GM19397 (cell line): ENCODE data around the gene VTI1A.
"Not testable (repeated sequence)": the region's sequence is repeated elsewhere in the genome, so short reads cannot be mapped to it uniquely, and the experiment has no call there.

Experiments used
- ATAC-seq: cut with Tn5 transposase; IDR thresholded peaks from one replicate; pipeline ENCODE4 v1.9.1; 2021; ENCODE audit warnings: mild to moderate bottlenecking, moderate library complexity; ENCODE audit not compliant: unreplicated experiment

VTI1A gene

GRCh38 chr10:112539340-112539739 is 92.3 kb downstream of the VTI1A start:
- ATAC-seq = no peak

DNA sequence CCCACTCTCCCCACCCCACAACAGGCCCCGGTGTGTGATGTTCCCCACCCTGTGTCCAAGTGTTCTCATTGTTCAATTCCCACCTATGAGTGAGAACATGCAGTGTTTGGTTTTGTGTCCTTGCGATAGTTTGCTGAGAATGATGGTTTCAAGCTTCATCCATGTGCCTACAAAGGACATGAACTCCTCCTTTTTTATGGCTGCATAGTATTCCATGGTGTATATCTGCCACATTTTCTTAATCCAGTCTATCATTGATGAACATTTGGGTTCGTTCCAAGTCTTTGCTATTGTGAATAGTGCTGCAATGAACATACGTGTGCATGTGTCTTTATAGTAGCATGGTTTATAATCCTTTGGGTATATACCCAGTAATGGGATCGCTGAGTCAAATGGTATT is 95.8 kb downstream of the VTI1A start:
- not testable (repeated sequence) for ATAC-seq

DNA sequence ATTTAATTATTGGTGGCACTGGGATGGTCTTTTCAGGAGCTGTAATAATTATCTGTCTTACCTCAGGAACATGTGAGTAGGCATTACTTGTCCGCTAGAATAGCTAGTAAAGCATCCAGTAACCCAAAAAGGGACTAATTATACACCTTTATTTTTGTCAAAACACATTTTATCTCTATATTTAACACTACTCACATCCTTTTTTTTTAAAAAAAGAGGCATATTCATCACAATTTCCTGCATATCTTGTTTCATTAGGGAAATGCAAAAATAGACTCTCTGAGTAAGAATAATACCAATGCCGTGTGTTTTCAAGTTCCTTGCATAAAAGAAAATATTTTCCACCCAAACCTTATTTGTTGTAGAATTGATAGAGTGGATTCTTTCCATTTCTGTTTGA is 99.5 kb downstream of the VTI1A start:
- no peak for ATAC-seq

DNA sequence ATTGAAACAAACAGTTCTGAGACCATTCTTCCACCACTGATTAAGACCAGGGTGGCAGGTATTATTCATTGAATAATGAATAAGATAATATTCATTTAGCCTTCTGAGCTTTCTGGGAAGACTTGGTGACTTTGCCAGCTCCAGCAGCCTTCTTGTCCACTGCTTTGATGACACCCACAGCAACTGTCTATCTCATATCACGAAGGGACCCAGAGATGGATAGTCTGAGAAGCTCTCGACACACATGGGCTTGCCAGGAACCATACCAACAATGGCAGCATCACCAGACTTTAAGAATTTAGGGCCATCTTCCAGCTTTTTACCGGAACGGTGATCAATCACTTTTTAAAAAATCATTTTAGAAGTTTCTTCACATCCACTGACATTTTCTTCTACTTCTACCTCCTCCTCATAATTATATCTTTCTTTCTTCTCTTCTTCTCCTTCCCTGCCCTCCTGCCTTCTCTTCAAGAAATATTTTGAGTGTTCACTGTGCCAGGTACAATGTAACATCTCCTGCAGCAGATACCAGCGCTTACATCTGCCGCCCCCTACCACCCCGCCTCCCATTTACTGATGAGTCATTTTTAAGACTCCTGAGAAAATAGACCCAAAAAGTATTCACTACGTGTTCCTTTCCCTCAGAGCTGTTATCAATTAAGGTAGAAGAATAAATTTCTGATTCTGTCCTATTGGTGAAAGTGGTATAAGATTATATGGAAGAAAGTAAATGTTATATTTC is 101.7 kb downstream of the VTI1A start:
- ATAC-seq = no peak

GRCh38 chr10:112552593-112553110 is 105.6 kb downstream of the VTI1A start:
- no peak for ATAC-seq

GRCh38 chr10:112553315-112553714 is 106.3 kb downstream of the VTI1A start:
- ATAC-seq = no peak

GRCh38 chr10:112554263-112554662 is 107.2 kb downstream of the VTI1A start:
- ATAC-seq = no peak

- ATAC-seq = no peak
Measured at GRCh38 chr10:112557197-112557596, 110.2 kb downstream of the VTI1A start.

DNA sequence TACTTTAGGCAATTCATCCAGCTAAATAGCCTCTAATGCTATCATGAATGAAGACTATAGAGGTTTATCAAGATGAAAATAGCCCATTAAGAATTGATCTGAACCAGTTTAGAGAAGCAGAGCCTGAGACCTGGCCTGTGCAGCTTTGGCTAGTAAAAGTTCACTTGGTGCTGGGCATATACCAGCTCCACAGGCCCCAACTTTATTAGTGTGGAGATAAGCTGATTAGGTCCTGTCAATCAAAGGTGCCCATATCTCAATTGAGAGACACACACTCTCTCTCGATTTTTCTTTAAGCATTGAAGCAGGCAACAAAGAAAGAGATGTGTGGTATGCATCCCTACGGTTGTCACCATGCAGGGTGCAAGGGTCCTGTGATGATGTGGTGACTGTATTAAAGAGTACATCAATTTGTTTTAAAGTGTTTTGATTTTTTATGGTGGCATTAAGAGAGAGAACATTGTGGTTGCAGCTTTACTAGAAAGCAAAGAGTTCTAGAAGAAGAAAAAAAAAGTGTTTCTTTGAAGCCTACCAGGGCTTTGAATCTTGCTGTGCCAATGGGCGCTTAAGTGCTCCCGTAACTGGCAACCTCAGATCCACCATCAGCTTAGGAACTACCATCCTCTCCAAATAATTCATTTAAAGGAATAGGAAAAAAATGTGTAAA is 111.6 kb downstream of the VTI1A start:
- no peak for ATAC-seq

DNA sequence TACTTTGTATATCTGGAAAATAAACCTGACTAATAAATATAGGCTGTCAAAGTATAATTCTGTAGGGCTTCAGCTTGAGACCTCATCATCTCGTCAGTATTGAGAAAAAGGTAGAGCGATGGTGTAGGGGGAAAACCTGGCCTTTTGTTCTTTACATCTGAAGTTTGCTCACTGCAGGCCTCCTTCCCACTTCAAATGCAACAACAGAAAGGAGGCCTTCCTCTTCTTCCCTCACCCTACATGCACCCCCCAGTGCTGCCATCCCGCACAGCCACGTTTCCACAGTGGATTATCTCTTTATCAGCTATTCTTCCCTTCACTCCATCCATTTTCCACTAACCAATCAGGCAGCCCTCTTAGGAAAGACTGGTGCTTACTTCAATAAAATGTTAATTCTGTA is 112.3 kb downstream of the VTI1A start:
- no peak for ATAC-seq

DNA sequence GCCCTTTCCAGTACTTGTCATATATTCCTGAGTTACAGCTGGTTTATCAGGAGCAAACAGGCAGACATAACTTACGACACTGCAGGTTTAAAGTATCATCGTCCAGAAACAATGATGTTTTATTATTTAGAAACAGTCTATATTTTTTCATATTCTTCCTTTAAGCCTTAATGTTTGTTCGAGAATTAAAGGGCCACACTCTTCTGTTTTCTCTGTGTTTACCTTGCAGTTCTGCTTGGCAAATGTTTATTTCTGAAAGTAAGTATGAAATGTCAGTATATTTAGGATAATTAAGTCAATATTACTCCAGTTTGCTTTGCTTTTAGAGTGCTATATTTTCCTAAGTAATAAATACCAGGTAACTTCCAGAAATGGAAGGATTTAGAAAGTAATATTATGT is 115.1 kb downstream of the VTI1A start:
- ATAC-seq = no peak

DNA sequence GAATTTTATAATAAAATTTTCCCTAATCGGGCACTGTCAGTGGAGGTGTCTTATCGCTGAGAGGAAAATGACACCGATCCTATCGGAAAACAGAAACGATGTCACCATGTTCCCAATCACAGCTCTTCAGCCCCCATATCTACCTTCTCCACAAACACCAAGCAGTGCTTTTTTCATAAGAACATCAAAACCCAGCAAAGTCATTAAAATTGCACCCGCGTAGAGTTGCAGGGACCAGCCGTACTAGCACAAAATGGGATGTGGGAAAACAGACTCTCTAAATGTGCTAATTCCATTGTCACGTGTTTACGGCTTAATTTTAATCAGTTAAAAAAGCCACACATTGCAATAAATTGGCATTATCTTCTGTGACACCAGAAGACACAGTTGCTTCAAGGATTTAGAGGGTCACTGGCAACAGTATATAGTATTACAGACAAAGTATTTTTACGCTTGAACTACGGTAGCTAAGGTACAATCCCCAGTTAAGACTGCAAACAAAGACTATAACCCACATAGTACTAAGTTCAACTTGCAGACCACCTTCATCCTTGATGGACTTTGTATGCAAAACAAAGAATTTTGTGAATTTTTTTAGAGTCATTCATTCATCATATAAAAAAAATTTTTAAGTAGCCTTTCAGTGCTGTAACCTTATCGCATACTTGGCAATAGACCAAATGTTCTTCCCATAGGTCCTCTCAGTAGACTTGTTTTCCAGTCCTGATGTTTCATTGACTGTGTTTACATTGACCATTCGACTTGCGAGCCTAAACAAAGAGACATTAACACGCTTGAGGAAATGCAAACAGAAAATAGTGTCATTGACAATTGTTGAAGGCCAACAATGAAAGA is 116.0 kb downstream of the VTI1A start:
- ATAC-seq = no peak

GRCh38 chr10:112564337-112564736 is 117.3 kb downstream of the VTI1A start:
- no peak for ATAC-seq

GRCh38 chr10:112565434-112566053 is 118.5 kb downstream of the VTI1A start:
- ATAC-seq = no peak

DNA sequence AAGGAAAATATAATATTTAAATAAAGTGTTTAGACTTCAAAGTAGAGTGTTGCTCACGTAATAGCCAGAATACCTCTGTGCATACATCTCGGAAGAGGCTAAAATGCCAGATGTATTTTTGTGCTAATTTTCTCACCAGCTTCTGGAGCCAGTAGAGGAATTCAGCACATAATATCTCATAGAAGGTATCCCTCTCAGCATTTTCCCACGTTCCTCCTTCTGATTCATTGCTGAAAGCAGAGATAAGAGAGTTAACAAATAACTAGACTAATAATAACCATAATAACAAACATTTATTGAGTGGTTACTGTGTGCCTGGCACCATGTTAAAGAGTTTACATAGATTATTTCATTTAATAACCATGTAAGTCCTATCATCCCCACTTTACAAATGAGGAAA is 123.6 kb downstream of the VTI1A start:
- no peak for ATAC-seq

- no peak for ATAC-seq
Measured at GRCh38 chr10:112579578-112579977, 132.6 kb downstream of the VTI1A start.

- ATAC-seq = no peak
Measured at GRCh38 chr10:112580267-112580666, 133.3 kb downstream of the VTI1A start.

- no peak for ATAC-seq
Measured at GRCh38 chr10:112581921-112582320, 134.9 kb downstream of the VTI1A start.

DNA sequence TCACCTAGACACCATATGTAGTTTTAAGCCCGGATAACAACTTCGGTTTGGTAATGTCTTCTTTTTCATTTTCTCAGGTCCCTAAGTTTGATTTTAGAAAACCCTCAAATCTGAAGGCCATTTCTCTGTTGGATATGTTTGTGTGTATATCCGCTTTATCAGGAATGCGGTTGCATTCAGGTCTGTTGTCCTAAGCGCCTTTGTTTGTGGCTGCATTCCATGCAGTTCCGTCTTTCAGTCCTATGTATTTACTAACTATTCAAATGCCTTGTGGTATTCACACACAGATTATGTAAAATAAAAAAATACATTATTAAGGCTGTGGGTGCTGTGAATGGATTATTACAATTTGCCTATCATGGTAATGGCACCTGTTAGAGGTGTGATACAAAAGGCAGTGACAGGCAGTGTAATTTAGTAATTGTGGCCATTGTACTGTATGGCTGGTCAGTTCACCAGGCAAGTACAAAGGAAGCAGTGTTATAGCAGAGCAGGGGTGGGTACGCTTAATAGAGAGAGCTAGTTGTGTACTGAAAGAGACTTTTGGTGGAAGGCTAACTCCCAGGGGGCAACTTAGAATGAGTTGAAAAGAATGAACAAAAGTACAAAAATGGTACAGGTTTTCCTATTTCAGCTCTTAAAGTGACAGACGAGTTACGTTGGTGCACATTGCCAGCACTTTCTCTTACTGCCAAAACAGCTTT is 136.4 kb downstream of the VTI1A start:
- no peak for ATAC-seq

- ATAC-seq = no peak
Measured at GRCh38 chr10:112584276-112584675, 137.3 kb downstream of the VTI1A start.
